Stimulated activated CD4-positive, alpha-beta T cell treated with anti-CD3 and anti-CD28 coated beads, Interleukin-12 subunit alpha, Interleukin-12 subunit beta, amount 100 ng/mL, for 24 hours (primary cell): ENCODE results near the gene GUF1.
A peak's percentile ranks its signal among the peaks of the same experiment; 100 is the strongest.
"Not testable (repeated sequence)": the region's sequence is repeated elsewhere in the genome, so short reads cannot be mapped to it uniquely, and the experiment has no call there.

ENCODE experiments used
- DNase-seq, 2 experiments: peaks; one replicate each; pipeline ENCODE4 v3.0.0-alpha.2; 2020; ENCODE audit warnings: low read depth in 2 of 2

Gene GUF1

GRCh38 chr4:44701037-44701436 is 22.8 kb downstream of the GUF1 start:
- no peak for DNase-seq

- DNase-seq, result no peak
These were observed 26.5 kb downstream of the GUF1 start for GRCh38 chr4:44704673-44705072.

DNA sequence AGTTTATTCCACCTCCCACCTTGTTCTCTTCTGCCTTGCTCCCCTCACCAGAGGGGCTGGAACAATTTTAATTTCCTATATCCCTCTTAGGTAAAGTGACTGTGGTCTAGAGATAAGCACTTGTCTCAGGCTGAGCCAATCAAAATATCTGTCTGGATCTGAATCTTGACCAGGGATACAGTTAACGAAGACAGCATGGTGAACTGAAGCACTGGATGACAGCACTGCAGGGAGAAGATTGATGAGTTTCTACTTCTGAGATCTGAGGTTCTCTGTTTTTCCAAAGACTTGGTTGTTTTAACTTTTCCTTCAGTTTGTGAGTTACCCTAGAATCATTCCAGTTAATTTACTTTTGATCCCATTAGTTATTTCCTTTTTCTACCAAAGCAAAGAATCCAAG is 34.9 kb downstream of the GUF1 start:
- DNase-seq, result no peak

GRCh38 chr4:44716597-44716996 is 38.4 kb downstream of the GUF1 start:
- DNase-seq, result no peak

DNA sequence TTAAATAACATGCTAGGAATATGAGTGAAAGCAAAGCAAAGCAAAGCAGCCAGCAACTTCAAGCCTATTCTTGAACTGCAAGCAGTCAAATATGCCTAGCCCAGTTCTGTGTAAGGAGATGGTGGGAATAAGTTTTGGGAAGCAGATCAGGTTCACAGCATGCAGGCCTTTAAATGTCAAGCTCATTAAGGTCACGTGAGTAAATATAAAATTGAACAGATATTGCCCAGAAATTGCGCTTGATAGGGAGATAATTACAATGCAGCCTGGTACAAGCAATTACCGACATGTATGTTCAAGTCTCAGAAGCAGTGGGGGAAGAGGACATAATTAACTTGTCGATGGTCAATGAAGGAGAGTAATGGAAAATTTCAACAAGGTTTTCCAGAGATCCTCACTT is 42.2 kb downstream of the GUF1 start:
- no peak for DNase-seq

DNA sequence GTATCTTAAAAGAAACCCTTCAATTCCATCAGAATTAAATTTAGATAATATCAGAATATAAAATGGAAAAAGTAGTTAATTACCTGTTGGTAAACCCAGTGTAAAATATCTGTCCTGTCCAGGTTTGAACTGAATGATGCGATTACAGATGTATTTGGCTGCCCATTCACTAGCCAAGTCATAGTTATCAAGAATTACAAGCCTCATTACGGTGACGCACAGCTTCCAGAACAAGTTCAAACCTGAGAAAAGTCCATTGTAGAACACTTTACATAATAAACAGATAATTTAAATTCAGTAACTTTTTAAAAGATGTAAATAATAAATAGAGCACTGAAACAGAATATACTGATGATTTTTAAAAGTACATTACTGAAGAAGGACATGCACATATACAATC is 43.8 kb downstream of the GUF1 start:
- no peak for DNase-seq

GRCh38 chr4:44725166-44725565 is 46.9 kb downstream of the GUF1 start:
- no peak for DNase-seq

- no peak for DNase-seq
These were observed 47.5 kb downstream of the GUF1 start for GRCh38 chr4:44725726-44726037.

- peak; percentile 65 to 73 for DNase-seq
These were observed 48.0 kb downstream of the GUF1 start, which contains the start of gene GNPDA2 for GRCh38 chr4:44726038-44726871. TSS of gene GNPDA2 (minus strand) at chr4:44726556. CDS start at chr4:44722207, 4,349 bp downstream.

GRCh38 chr4:44727471-44727870 is 49.3 kb downstream of the GUF1 start:
- DNase-seq, result no peak

GRCh38 chr4:44728694-44729093 is 50.5 kb downstream of the GUF1 start:
- DNase-seq, result not testable (repeated sequence)

GRCh38 chr4:44736900-44737299 is 58.7 kb downstream of the GUF1 start:
- no peak for DNase-seq

GRCh38 chr4:44738615-44739014 is 60.4 kb downstream of the GUF1 start:
- DNase-seq, result no peak

GRCh38 chr4:44740201-44740600 is 62.0 kb downstream of the GUF1 start:
- no peak for DNase-seq
